ENCODE results near the gene CATSPERB.

Gene CATSPERB

GRCh38 chr14:91533623-91534022 is 198.3 kb downstream of the CATSPERB start:
- H3K27me3 Mint-ChIP-seq: peaks cover 17 to 51% of the 10 kb centered on the region in 2 donors
- H3K4me3 Mint-ChIP-seq: no peak overlapping the region
- H3K36me3 Mint-ChIP-seq (ENCODE audit: insufficient read depth): no peaks in the 10 kb centered on the region
- H3K27ac Mint-ChIP-seq: no peak overlapping the region
- no peak for DNase-seq
- ATAC-seq (replicated peaks): no peak
- H3K9me3 Mint-ChIP-seq: no peaks in the 10 kb centered on the region
- H3K4me1 Mint-ChIP-seq (ENCODE audit: low read depth in 2 of 2): no peaks in the 10 kb centered on the region

All from effector memory CD8-positive, alpha-beta T cell (primary cell).